Measurements from ENCODE around the gene NHSL1. TPM values are rescaled to one million over a fixed set of nuclear protein-coding genes. Genes with fewer than 3 reads are reported as not detected.

NHSL1 gene
- total and polyA plus RNA-seq, 2 of the 8 experiments (the other 6 are each of a cell fraction or from before 2014, with no cell fraction given) = 7.2 to 32.4 TPM

DNA sequence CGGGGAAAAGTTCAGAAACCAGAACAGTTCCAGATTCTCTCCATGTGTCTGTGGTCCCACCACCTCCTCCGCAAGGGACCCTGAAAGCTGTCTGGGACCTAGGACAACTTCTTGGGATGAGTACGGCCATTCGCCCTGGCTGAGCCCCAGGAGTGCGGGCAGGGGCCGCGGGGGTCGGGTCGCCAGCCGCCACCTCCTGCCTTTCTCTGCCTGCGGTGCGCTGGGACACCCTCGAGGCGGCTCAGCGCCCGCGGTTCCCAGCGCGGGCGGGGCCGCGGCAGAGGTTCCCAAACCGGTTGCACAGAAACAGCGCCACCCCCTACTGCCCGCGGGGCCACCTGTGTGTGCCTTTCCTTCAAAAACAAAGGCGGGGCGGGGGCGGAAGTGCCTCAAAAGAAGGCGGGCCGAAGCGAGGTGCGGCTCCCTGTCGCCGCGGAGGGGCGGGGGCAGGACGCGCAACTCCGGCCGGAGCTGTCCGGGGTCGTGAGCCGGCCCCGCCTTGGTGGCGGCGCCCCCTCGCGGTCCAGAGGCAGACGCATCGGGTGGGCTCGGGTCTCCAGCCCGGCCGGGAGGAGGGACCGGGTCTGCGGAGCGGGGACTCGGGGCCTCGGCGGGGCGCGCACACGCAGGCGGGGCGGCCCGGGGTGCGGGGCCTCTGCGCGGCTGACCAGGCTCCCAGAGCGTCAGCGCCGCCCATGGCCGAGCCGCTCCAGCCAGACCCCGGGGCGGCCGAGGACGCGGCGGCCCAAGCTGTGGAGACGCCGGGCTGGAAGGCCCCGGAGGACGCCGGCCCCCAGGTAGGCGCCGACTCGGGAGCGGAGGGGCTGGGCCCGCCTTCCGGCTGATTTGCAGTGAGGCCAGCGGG lies 95.3 kb downstream of the NHSL1 start, which contains the start of gene HEBP2:
Gene HEBP2 (plus strand): TSS at position 423 of the 865 bp plus-strand sequence. CDS start 273 bp downstream, at position 696.
- Histone ChIP-seq H2AFZ (ENCODE audit: low read length) (peak within 1 kb of the TSS; percentile 58), H4K5ac (ENCODE audit: insufficient read length, low read depth, low read length) (peak within 1 kb of the TSS; percentile 92), H2BK12ac (ENCODE audit: low read depth, low read length) (peak within 1 kb of the TSS; percentile 90), H3K18ac (ENCODE audit: extremely low read depth, low read length) (peak within 1 kb of the TSS; percentile 98), H2BK120ac (replicated peaks; ENCODE audit: low read depth, low read length) (no peak within 1 kb of the TSS), H3K4ac (replicated peaks; ENCODE audit: insufficient read length, low read depth, low read length) (peak within 1 kb of the TSS; percentile 44), H4K20me1 (replicated peaks in 1 of 2; ENCODE audit: control insufficient read depth in 1 of 2, insufficient read depth in 2 of 2, low read length in 2 of 2) (no peaks in the 10 kb centered on the region), H2BK5ac (ENCODE audit: low read depth, low read length) (peak within 1 kb of the TSS; percentile 46), H2BK15ac (ENCODE audit: low read length) (peak within 1 kb of the TSS; percentile 72; the same call in 1 of the 2 replicates), H3K9me3 (ENCODE audit: insufficient read depth in 2 of 2, low read depth in 1 of 2, low read length in 1 of 2) (no peaks in the 10 kb centered on the region), H4K91ac (replicated peaks; ENCODE audit: insufficient read length, low read length) (peak within 1 kb of the TSS; percentile 92), H3K4me2 (ENCODE audit: insufficient read depth in 1 of 2, low read depth in 2 of 2, low read length in 2 of 2) (peak within 1 kb of the TSS; percentile 74 to 86), H3K4me3 (ENCODE audit: extremely low read depth in 1 of 4, insufficient read depth in 2 of 4, low read depth in 3 of 4, low read length in 4 of 4) (peak within 1 kb of the TSS; percentile 57 to 86 (median 82)), H3K23me2 (ENCODE audit: low read depth, low read length) (peaks cover 6% of the 10 kb centered on the region; the same call in 1 of the 2 replicates), H3K9ac (replicated peaks in 1 of 4; ENCODE audit: extremely low read depth in 1 of 4, low read depth in 3 of 4, low read length in 3 of 4) (peak within 1 kb of the TSS; percentile 47 to 74 (median 69); a peak in 6 of 7 replicates), H2BK20ac (ENCODE audit: low read length) (no peak within 1 kb of the TSS), H3K23ac (ENCODE audit: insufficient read length) (no peak within 1 kb of the TSS), H3K79me2 (ENCODE audit: control insufficient read depth in 1 of 2, insufficient read depth in 2 of 2, low read length in 2 of 2) (no peaks in the 10 kb centered on the region), H4K8ac (ENCODE audit: extremely low read depth, insufficient read depth, low read length) (peak within 1 kb of the TSS; percentile 82), H2AK5ac (ENCODE audit: low read depth, low read length) (no peak within 1 kb of the TSS), H3K36me3 (ENCODE audit: control insufficient read depth in 2 of 4, insufficient read depth in 4 of 4, low read length in 3 of 4) (peaks cover 0 to 28% (median 12%) of the 10 kb centered on the region in 4 experiments; a peak in 6 of 8 replicates), H3K14ac (ENCODE audit: insufficient read length) (no peak within 1 kb of the TSS), H3K4me1 (replicated peaks in 1 of 4; ENCODE audit: control insufficient read depth in 3 of 4, insufficient read depth in 4 of 4, low read length in 3 of 4) (peaks cover 0 to 3% (median 0%) of the 10 kb centered on the region in 4 experiments; a peak in 3 of 7 replicates), H3K27me3 (replicated peaks in 1 of 4; ENCODE audit: control insufficient read depth in 3 of 4, extremely low read depth in 1 of 4, insufficient read depth in 3 of 4, low read length in 3 of 4) (no peaks in the 10 kb centered on the region; a peak in 1 of 7 replicates), H3K56ac (replicated peaks; ENCODE audit: insufficient read length, low read depth, low read length) (peak within 1 kb of the TSS; percentile 62), H3K79me1 (ENCODE audit: low read depth, low read length) (no peaks in the 10 kb centered on the region; the same call in 1 of the 2 replicates), H3K27ac (ENCODE audit: low read depth, low read length) (peak within 1 kb of the TSS; percentile 77)
- peak; percentile 92 to 97 for DNase-seq (ENCODE audit: low read depth in 1 of 2, low spot score in 2 of 2)
- FAIRE-seq = no peak
- ChIA-PET CTCF (ENCODE audit: partially characterized antibody) (interaction anchor here (0.7 to 4.2 kb wide), 23 partner anchors 10 to 407 kb away, joined by 3 to 35 read pairs (median 3); no protein-coding TSS in a partner anchor), POLR2A (ENCODE audit: partially characterized antibody) (interaction anchor here (0.8 to 3.0 kb wide), 8 partner anchors 11 to 366 kb away, joined by 3 to 12 read pairs (median 4); no protein-coding TSS in a partner anchor)
- 3% methylated on average over 55 of the region's 92 CpGs; no CpG with 5 or more reads in 1 of the 2 experiments for WGBS, 2 experiments (ENCODE audit: extremely low coverage in 1 of 2, insufficient coverage in 1 of 2, insufficient read length in 1 of 2, insufficient replicate concordance in 2 of 2, low coverage in 1 of 2, low lambda C conversion rate in 2 of 2, missing lambda C conversion rate in 1 of 2)
- TF ChIP-seq NRF1 (IDR thresholded peaks at IDR 0.05; ENCODE audit: low read depth, low read length) (no peak; the same call in 1 of the 2 replicates), CEBPB (IDR thresholded peaks at IDR 0.05; ENCODE audit: low read depth, low read length) (no peak), CHD2 (IDR thresholded peaks at IDR 0.05; ENCODE audit: low read length) (no peak; the same call in 1 of the 2 replicates), EP300 (IDR thresholded peaks at IDR 0.05; ENCODE audit: borderline replicate concordance in 1 of 2, low read depth in 2 of 2, low read length in 2 of 2) (peak; percentile 25 to 92; a peak in 2 of 3 replicates), SIN3A (conservative IDR thresholded peaks at IDR 0.05 in 1 of 2, IDR thresholded peaks at IDR 0.05 in 1 of 2; ENCODE audit: low read depth in 1 of 2, low read length in 2 of 2) (peak in 1 of 2 experiments; percentile 39; a peak in 2 of 4 replicates), KDM5A (IDR thresholded peaks at IDR 0.05; ENCODE audit: low read length) (no peak), ASH2L (IDR thresholded peaks at IDR 0.05; ENCODE audit: low read length) (peak; percentile 69), EZH2 (IDR thresholded peaks at IDR 0.05; ENCODE audit: low read depth, low read length, severe bottlenecking) (peak; percentile 46), SIRT6 (IDR thresholded peaks at IDR 0.05; ENCODE audit: low read length) (no peak)
- TF ChIP-seq, protein P1, sequence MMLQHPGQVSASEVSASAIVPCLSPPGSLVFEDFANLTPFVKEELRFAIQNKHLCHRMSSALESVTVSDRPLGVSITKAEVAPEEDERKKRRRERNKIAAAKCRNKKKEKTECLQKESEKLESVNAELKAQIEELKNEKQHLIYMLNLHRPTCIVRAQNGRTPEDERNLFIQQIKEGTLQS (IDR thresholded peaks at IDR 0.05; ENCODE audit: insufficient read depth, low read depth, low read length) = no peak
